ENCODE data around the gene CDKN2D.
"Not testable (repeated sequence)": the region's sequence is repeated elsewhere in the genome, so short reads cannot be mapped to it uniquely, and the experiment has no call there.

Gene CDKN2D

DNA sequence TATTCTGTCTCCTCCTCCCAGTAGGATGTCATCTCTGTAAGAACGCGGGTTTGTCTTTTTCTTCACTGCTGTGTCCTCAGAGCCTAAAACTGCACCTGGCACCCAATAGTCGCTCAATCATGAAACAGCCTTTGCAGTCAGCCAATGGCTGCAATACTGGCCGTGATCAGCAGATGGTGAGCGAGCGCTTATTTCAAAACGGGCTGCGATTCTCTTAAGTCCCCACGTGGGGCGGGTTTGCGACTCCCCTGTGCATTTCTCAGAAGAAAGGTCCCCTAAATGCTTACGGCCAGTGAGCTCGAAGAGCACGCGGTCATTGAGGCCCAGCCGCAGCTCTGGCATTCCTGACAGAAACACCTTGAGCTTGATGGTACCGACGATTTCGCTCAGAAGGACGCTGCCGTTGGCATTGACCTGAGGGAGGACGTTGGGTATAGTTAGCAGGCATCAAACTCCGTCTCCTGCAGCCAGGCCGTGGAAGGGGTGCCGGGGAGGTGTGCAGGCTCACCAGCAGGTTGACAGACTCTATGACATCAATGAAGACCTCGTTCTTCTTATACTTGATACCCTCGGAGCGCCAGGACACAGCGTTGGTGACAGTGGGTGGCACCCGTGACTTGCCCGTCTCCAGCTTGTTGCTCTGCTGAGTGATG, 12.3 kb upstream of the CDKN2D start:
- peak; percentile 90 for DNase-seq

DNA sequence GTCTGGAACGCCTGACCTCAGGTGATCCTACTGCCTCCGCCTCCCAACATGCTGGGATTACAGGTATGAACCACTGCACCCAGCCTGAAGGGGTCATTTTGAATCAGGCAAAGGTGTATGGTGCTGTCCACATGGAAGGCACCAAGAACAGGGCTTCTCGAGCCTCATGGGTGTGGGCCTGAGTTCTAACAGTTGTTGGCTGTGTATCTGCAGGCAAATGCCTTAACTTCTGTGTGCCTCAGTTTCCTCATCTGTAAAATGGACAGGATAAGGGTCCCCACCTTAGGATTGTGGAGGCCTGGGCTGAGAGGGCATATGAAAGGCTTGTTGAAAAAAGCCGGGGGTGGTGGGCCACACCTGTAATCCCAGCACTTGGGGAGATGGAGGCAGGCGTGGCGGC, 9.2 kb upstream of the CDKN2D start:
- no peak for DNase-seq

DNA sequence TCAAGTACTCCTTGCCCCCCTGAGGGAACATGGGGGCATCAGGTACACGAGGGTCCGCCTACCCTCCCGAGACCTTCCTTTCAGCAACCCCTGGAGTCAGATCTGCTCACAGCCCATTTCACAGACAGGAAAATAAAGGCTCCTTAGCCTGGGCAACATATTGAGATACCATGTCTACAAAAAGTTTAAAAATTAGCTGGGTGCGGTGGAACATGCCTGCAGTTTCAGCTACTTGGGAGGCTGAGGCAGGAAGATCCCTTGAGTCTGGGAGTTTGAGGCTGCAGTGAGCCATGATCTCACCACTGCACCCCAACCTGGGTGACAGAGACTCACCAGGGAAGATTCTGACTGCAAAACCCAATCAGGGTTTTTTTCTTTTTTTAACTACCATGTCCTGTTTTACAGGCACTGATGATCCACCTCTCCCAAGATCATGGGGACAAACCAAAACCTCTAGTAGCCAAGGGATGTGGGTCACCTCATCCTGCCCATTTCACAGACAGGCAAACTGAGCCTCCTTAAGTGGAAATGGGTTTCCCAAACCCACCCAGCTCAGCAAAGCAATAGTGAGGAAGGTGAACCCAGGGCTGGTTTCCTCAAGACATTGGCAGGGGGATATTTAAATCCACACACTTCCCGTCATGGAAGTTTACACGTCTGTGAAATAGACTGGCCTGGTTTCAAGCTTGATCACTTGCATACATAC, 6.4 kb upstream of the CDKN2D start:
- DNase-seq, result no peak

DNA sequence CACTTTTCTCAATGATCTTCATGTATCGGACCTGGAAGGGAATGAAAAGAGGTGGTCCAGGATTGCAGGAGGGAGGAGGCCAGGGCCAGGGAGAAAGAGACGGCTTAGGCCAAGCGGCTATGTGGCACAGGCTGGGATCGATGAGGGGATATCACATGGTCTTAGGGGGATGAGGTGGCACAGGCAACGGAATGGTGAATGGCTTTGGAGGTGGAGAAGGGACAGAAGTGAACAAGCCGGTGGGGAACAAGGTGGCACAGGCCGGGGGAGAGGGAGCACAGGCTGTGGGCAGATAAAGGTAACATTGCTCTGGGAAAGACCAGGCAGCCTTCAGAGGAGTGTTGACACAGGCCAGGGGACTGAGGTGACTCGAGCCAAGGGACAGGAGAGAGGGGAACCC, 5.7 kb upstream of the CDKN2D start:
- no peak for DNase-seq

DNA sequence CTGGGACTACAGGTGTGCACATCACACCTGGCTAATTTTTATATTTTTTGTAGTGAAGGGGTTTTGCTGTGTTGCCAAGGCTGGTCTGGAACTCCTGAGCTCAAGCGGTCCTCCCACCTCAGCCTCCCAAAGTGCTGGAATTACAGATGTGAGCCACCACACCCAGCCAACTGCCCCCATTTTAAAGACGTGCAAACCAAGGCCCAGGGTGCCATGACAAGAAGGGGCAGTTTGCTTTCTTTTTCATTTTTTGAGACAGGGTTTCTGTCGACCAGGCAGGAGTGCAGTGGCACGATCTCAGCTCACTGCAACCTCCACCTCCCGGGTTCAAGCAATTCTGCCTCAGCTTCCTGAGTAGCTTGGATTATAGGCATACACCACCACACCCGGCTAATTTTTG, 5.0 kb upstream of the CDKN2D start:
- not testable (repeated sequence) for DNase-seq

DNA sequence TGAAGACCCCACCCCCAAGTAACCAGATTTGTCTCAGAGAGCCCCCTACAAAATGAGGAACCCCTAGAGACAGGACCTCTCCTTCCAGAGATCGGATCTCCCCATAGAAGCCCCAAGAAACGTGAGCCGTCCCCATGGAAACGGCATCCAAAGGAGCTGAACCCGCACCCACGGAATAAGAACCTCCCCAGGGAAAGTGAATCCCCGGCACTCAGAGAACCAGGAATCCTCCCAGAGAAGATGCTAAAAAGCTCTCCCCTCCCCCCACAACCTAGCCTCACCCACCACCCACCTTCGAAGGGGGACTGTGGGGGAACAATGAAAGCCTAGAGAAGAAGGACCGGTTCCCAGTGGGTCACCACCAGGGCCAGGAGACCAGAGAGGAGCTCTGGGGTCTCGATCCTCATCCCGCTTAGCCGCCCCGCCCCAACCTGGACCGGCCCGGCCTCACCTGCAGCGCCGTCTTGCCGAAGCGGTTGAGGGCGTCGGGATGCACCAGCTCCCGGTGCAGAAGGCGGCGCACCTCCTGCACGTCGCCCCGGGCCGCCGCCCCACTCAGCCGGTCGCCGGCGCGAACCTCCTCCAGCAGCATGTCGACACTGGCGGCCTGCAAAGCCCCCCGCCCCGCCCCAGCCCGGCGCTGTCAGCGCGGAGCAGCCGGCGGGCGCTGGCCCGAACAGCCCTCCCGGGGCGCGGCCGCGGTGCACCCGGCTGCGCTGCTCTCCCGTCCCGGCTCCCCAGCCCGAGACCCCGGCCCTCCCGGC, 535 bp downstream of the CDKN2D start:
- no peak for DNase-seq

DNA sequence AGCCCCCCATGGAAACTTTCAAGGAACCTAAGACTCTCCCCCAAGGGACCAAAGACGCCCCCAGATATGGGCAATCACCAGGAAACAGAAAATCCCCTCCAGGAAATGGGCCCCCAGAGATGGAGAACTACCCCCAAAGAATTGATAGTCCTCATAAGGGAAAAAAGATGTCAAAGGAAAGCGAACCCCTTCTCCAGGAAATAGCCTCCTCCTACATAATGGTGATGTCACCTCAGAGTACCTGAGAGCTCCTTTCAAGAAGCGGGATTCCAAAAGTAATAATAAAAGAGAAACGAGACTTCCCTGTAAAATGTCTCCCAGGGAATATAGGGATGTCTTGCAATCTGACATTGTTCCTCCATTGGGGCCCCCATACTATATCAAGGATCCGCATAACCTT, 1.1 kb downstream of the CDKN2D start:
- DNase-seq, result no peak

DNA sequence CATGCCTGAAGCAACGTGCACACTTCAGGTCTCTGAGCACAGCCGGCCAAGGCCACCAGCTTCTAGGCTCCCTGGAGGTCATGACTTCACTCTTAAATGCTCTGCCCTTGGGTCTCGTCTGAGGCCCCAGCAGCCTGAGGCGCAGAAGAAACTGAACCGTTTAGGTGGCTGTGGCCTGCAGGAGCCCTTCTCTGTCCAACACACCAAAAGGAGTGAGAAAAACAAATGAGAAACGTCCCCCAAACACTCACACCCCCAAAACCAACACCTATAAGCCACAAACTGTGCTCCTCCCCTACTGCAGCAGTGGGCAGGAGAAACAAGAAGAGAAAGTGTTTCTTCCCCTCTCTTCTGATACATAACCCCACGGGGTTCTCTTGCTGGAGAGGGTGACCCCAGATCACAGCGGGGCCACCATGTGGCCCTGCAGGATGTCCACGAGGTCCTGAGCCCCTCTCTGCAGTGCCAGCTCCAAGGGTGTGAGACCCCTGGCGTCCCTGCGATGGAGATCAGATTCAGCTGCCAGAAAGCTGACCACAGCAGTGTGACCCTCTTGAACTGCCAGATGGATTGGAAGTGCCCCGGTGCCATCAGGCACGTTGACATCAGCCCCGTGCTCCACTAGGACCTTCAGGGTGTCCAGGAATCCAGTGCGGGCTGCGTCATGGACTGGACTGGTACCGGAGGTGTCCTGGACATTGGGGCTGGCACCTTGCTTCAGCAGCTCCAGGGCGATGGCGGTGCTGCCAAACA, 1.9 kb downstream of the CDKN2D start:
- DNase-seq, result peak; percentile 74

DNA sequence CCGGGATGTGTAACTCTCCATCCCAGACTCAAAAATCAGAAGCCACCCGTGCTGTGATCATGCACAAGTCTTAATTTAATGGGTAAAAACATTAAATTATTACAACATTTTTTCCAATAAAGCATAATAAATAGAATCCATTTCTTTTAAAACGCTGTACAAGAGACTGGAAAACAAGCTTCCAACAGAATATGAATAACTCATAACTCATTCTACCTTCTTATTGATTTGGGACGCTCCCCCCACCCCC, 2.4 kb downstream of the CDKN2D start:
- no peak for DNase-seq

DNA sequence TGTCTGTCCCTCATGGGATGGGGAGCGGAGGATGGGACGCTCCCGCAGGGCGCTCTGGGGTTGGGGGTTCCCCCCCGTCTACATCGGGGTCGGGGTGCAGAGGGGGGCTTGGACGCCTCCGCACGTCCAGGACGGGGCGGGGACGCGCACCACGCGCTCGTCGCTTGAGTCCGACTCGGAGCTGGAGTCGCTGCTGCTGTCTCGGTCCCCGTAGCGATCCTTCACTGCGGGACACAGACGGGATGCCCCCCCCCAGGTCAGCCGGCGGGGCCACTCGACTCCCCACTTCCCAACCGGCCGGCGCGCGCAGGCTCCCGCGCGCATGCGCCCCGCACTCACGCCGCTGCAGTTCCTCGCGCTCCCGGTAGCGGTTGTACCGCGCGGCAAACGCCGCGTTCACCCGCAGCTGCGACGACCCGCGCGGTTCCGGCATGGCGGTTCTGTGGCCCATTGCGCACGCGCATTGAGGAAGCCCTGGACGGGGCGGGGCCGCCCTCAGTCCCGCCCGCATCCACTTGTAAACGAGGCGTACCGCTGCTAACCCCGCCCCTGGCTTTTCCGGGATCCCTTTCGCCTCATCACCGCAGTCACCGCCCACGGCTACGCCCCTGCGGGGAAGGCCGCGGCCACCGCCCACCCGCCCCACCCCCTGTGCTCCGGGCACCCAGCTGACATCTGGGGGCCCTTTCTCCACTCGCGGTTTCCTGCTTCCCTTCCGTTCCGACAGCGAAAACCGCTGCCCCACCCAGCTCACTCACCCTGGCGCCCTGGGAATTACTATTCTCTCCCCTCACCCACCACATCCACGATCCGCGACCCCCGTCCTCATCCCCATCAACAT, 3.0 kb downstream of the CDKN2D start, which contains the start of gene KRI1:
Gene KRI1, minus strand, starts transcription at position 444 of the 841 bp plus-strand sequence. Its CDS starts 11 bp downstream, at position 433.
- peak; percentile 99 for DNase-seq

DNA sequence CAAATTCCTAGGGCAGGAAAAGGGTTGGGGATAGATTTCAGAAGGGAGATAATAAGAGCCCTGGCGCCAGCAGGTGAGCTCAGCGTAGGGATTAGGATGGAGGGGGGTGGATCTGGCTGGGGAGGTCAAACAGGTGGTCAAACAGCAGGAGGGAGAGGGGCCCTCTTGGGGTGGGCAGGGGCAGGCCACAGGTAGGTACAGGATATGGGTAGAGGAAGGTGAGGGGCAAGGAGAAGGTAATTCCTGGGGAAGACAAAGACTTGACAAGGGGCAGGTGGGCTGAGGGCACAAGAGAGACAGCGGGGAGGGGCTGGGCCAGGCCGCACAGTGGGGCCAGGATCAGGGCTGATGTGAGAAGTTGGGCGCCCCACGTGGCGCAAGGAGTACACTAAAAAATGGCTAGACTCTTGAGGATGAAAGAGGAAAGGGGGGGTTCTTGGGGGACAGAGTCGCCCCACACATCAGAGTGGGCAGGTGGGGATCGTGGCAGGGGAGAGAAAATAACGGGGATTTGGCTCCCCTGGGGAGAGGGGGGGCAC, 3.7 kb downstream of the CDKN2D start:
- DNase-seq, result peak; percentile 52

DNA sequence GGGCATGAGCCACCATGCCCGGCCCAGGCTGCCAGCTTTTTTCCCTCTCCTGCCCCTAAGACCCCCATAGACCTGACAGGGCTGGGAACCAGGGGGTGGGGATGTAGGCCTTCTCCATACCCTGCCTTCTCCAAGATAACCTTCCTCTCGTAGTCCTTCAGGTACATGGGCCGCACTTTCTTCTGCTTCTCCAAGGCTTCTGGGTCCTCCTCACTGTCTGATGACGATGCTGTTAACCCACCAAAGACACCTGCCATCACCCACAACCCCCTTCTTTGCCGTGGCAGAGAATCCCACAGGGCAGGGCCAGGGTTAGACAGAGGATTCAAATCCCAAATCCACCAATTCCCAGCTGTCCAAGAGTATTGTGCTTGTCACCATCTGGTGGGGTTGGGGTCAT, 6.2 kb downstream of the CDKN2D start:
- no peak for DNase-seq

DNA sequence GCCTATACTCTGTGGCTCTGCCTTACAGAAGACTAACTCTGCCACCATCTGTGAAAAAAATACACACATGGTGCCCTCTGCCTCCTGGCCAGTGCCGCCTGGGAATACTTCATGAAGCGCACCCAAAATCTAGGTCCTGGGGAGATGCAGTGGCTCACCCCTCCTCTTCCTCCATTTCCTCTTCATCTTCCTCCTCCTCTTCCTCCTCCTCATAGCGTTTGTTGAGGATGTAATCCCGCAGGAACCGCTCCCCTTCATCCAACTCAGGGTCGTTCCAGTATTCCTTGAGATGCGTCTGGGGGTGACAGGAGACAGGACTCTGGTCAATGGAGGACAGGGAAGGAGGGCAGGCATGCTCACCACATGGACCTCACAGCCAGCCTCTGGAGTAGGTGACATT, 8.6 kb downstream of the CDKN2D start:
- no peak for DNase-seq

DNA sequence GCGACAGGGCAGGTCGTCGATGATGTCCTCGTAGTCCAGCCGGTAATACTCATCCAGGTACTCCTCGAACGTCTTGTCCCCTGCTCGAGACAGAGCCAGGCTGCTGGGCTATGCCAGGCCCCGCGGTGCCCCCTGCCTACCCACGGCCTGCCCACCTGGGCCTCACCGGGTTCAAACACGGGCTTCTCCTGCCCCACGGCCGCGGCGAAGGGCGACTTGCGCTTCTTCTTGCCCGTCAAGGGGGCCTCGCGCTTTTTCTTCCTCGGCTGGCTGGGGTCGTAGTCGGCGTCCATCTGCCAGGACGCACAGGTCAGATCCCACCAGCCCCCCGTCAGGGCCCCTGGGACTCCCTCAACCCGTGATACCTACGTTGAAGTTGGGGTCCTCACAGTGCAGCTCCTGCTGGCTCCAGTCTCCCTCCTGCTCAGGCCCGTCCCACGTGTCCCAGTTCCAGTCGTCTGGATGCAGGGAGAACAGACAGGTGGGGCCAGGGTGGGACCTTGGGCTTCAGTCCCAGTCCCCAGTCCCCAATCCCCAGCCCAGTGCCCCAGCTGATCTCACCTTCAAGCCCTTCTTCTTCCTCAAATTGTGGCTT, 11.1 kb downstream of the CDKN2D start:
- no peak for DNase-seq

DNA sequence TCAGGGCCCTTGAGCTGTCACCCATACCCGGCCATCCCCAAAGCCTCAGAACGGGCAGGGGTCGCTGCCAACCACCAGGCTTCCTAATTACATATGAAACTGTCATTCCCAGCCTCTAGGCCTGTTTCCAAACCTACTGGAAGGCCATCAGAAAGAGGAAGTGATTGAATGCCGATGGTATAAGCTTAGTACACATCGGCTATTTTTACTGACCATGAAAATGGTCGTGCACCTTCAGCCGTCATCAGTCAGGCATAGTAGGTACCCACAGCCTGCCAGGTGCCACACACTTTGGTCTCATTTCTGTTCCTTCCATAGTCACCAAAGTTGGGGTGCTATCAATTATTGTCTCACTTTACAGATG, 13.2 kb downstream of the CDKN2D start:
- no peak for DNase-seq

DNA sequence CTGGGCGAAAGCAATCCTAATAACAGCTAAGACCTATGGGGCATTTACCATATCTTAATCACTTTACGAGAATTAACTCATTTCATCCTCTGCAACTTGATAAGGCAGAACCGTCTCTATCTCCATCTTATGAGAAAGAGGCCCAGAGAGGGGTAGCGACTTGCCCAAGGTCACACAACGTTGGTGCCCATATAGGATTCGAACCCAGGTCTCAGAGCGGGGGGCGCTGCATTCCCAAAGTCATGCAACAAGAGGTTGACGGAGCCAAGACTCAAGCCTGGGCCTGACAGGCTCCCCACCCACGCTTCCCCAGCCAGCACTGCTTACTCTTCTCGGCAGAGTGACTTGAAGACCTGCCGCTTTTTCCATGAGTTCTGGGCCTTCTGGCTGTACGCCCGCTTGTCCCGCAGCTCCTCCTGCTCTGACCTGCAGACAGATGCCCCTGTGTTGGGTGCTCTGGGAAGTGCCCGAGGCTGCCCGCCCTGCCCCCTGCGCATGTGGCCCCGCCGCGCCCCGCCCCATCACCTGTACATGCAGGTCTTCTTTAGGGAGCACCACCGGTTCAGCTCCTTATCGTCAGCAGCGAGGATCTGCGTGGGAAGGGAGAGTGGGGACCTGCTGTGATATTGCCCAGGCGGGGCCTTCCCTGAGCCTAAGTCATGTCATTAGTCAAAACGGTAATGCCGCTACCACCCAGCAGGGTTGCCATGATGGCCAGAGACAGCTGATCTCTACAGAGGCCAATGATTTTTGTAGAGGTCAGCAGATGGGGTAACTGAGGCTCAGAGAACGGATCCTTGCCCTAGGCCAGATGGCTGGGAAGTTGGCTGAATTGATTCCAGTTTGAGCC, 13.8 kb downstream of the CDKN2D start:
- no peak for DNase-seq

DNA sequence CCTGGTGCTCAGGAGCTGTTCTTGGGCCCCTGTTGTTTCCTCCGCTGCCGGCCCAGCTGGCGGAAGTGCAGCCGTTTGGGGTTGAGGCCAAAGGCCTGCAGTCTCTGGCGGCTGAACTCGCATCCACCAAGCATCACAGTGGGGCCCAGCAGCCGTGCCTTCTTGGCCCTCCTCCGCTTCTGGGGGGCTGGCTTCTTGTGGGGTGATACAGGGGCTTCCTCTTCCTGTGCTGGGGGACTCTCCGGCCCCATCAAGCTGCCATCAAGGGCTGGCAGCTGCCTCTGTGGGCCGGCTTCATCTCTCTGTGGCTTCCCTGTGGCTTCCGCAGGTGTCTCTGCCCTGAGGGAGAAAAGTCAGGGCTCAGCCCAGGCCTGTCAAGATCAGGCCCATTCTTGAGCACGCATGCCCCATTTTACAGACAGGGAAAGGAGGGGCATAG, 14.8 kb downstream of the CDKN2D start:
- peak; percentile 79 for DNase-seq

DNA sequence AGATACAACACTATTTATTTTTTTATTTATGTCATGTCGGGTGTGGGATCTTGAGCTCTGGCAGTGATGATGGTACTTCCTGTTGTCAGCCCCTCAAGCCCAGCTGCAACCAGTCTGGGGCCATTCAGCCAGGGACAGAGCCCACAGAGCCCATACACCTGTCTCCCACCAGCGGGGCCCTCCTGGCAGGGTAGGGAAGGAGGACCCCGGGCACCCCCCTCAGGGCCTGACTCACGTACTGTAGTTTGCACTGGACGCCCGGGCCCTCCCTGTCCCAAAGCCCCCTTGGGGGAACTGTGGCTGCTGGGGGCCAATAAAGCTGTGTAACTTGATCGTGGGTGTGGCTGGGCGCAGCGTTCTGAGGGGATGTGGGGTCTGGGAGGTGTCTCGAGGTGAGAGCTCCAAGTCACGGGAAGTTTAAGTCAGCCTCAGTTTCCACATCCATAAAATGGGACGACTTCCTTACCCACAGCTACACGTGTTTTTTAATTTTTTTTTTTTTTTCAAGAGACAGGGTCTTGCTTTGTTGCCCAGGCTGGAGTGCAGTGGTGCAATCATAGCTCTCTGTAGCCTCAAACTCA, 15.6 kb downstream of the CDKN2D start:
- no peak for DNase-seq

DNA sequence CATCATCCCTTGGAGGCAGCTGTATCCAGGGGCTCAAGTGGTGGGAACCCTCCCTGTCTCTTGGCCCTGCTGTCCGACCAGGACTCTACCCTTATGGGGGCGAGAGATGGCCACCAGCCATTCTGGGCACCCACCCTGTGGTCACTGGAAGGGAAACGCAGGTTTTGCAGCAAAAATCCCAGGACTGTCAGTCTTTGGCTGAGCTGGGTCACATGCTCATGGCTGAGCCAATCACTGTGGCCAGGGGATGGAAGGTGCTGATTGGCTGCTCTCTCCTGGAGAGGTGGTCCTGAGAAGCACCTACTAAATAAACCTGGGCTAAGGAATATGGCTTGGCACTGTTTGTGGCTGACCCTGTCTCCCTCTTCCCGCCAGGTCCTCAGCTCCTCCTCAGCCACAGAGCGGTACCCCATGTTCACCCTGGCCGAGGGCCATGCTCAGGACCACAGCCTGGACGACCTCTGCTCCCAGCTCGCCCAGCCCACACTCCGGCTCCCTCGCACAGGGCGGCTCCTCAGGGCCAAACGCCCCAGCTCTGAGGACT, 16.2 kb downstream of the CDKN2D start:
- DNase-seq, result no peak

DNA sequence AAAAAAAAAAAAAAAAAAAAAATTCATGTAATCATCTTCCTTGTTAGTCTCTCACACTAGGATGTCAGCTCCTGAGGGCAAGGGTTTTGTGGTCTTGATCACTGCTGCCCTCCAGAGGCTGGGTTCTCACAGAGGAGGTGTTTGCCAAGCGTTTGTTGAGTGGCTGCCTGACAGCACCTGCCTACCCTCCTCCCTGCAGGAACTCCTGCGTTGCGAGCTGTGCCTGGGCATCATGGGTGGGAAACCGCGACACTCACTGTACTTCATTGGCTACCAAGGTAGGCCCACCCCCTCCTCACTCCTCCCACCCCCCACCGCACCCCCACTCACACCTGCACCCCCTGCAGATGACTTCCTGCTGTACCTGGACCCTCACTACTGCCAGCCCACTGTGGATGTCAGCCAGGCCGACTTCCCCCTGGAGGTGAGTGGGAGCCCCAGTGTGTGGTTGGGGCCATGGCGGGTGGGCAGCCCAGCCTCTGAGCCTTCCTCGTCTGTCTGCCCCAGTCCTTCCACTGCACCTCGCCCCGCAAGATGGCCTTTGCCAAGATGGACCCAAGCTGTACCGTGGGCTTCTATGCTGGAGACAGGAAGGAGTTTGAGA, 17.0 kb downstream of the CDKN2D start:
- DNase-seq, result peak; percentile 35
